HG02571 (cell line): ENCODE data around the gene ZNF362.
"Not testable (repeated sequence)": the region's sequence is repeated elsewhere in the genome, so short reads cannot be mapped to it uniquely, and the experiment has no call there.

Experiments
- ATAC-seq: cut with Tn5 transposase; IDR thresholded peaks from one replicate; pipeline ENCODE4 v1.9.1; 2021; ENCODE audit warnings: mild to moderate bottlenecking, moderate library complexity; ENCODE audit not compliant: unreplicated experiment

ZNF362 gene

GRCh38 chr1:33256471-33257206 lies at the start of gene ZNF362:
Gene ZNF362 (plus strand): TSS chr1:33256492. CDS start chr1:33270575, 14,083 bp downstream.
- ATAC-seq, result no peak

- no peak for ATAC-seq
Observed at GRCh38 chr1:33211972-33212371, 44.3 kb upstream of the ZNF362 start.

GRCh38 chr1:33219886-33220661 lies 36.2 kb upstream of the ZNF362 start:
- ATAC-seq, result no peak

GRCh38 chr1:33220676-33221384 lies 35.5 kb upstream of the ZNF362 start:
- no peak for ATAC-seq

GRCh38 chr1:33221385-33221758 lies 34.9 kb upstream of the ZNF362 start:
- no peak for ATAC-seq

- no peak for ATAC-seq
Observed at GRCh38 chr1:33222381-33222780, 33.9 kb upstream of the ZNF362 start.

- ATAC-seq, result no peak
Observed at GRCh38 chr1:33224166-33224707, 32.1 kb upstream of the ZNF362 start.

- no peak for ATAC-seq
Observed at GRCh38 chr1:33225586-33225985, 30.7 kb upstream of the ZNF362 start.

- no peak for ATAC-seq
Observed at GRCh38 chr1:33228935-33229487, 27.3 kb upstream of the ZNF362 start.

- ATAC-seq, result no peak
Observed at GRCh38 chr1:33231166-33231565, 25.1 kb upstream of the ZNF362 start.

GRCh38 chr1:33232716-33233115 lies 23.6 kb upstream of the ZNF362 start:
- no peak for ATAC-seq

GRCh38 chr1:33234131-33234530 lies 22.2 kb upstream of the ZNF362 start:
- no peak for ATAC-seq

GRCh38 chr1:33234588-33234990 lies 21.7 kb upstream of the ZNF362 start:
- ATAC-seq, result no peak

- ATAC-seq, result no peak
Observed at GRCh38 chr1:33235521-33235920, 20.8 kb upstream of the ZNF362 start.

- ATAC-seq, result no peak
Observed at GRCh38 chr1:33236498-33236897, 19.8 kb upstream of the ZNF362 start.

GRCh38 chr1:33237579-33237978 lies 18.7 kb upstream of the ZNF362 start:
- no peak for ATAC-seq

- not testable (repeated sequence) for ATAC-seq
Observed at GRCh38 chr1:33238194-33238724, 18.0 kb upstream of the ZNF362 start.

GRCh38 chr1:33239410-33239809 lies 16.9 kb upstream of the ZNF362 start:
- not testable (repeated sequence) for ATAC-seq

GRCh38 chr1:33241866-33242265 lies 14.4 kb upstream of the ZNF362 start:
- no peak for ATAC-seq

- no peak for ATAC-seq
Observed at GRCh38 chr1:33242652-33243051, 13.6 kb upstream of the ZNF362 start.
